NCI-H510A (cell line): Measurements from ENCODE around the gene PYHIN1.
A peak's percentile ranks its signal among the peaks of the same experiment; 100 is the strongest.

Experiments
- DNase-seq: peaks from one replicate; lab custom pipeline; 2025; lab: John Stamatoyannopoulos, UW

Gene PYHIN1

DNA sequence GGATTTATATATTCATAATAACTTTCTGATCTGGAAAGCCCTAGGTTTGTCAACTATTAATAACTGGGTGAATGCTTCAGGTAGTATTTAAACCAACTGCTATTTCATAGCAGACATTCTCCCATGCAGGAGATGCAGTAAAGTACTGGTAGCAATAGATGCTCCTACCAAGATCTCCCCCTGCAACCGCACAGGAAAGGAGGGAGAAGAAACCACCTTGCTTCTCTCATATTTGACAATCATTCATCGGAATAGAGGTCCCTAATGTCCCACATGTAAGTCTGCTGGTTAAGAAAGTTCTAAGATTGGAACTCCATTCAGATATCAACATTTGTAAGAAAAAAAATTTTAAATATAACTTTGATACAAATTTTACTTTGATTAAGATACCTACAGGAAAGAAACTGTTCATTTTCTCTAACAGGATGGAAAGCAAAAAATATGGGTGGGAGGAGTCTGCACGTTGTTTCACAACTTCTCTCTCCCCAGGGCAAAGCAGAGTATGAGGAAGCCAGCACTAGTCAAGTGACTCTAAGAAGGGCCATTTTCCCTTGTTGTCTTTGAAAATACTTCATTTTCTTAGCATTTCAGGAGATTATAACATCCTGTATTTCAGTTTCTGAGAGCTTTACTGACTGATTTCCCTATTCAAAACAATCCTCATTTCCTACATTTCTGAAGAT is at the start of gene PYHIN1:
Gene PYHIN1 (plus strand): TSS at position 498 of the 683 bp plus-strand sequence. CDS start 5,359 bp downstream, outside the sequence.
- no peak for DNase-seq

- DNase-seq = no peak
Measured at GRCh38 chr1:158893654-158894053, 37.7 kb upstream of the PYHIN1 start.

GRCh38 chr1:158898722-158899121 is 32.6 kb upstream of the PYHIN1 start:
- DNase-seq = no peak

GRCh38 chr1:158901623-158902022 is 29.7 kb upstream of the PYHIN1 start:
- DNase-seq = no peak

- DNase-seq = no peak
Measured at GRCh38 chr1:158916085-158916484, 15.3 kb upstream of the PYHIN1 start.

DNA sequence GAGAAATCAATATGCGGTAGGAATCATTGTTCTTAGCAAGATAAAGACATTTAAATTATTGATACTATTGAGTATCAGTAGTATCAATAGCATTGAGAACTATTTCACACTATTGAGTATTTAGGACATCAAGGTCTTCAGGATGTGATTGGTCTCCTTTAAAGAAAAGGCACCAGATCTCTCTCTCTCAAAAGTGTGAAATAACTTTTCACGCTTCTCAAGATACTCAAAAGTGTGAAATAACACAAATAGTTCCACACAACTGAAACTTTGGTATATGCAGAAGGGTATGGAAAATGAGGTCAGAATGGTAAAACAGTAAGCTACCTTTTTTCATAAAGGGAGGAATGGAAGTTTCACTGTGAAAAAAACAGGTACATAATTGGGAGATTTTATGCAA is 6.7 kb upstream of the PYHIN1 start:
- DNase-seq = no peak

DNA sequence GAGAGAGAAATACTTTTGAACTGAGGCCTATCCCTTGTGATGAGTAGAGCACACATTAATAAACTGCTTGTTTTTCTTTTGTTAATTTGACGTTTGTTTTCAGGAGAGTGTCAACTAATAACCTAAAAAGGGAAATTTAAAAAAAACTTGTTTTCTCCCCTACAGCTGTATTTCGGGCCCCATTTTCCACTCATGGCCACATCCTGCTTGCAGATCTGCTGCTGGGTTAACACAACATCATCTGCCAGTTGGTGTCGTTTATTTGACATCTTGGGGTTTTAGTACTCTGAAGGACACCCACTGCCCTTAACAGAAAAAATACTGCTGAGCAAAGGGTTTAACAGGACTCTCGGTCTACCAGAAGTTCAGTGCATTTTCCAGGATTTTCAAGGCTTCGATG is 848 bp upstream of the PYHIN1 start:
- no peak for DNase-seq

DNA sequence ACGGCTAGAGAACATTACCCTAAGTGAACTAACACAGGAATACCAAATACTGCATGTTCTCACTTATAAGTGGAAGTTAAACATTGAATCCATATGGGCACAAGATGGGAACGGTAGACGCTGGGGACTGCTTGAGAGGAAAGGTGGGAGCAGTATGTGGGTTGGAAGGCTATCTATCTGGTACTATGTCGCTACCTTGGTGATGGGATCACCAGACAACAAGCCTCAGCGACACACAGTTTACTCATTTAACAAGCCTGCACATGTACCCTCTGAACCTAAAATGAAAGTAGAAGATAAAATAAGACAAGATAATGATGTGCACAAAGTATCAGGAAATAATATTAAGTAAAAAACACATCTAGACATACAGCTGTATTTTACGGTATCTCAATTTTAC is 819 bp downstream of the PYHIN1 start:
- DNase-seq = no peak

DNA sequence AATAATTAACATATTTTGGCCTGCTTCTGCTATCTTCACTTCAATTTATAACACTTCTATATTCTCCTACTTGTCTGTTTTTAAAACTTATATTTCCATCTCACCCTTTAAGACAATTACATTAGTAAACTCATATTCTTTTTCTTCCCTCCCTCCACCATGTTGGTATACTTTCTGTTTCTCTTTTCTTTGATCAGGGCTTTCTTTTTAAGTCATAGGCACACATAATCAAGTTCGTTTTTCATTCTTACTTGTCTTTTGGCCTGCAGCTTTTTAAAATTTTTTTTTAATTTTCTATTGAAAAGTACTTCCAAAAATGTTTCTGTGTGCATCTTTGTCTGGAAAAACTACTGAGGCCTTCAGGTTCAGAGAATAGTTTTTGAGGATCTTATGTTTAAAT is 2.3 kb downstream of the PYHIN1 start:
- no peak for DNase-seq

- no peak for DNase-seq
Measured at GRCh38 chr1:158939180-158939579, 7.8 kb downstream of the PYHIN1 start.

- no peak for DNase-seq
Measured at GRCh38 chr1:158941317-158941716, 10.0 kb downstream of the PYHIN1 start.

- no peak for DNase-seq
Measured at GRCh38 chr1:158942490-158942889, 11.1 kb downstream of the PYHIN1 start.

DNA sequence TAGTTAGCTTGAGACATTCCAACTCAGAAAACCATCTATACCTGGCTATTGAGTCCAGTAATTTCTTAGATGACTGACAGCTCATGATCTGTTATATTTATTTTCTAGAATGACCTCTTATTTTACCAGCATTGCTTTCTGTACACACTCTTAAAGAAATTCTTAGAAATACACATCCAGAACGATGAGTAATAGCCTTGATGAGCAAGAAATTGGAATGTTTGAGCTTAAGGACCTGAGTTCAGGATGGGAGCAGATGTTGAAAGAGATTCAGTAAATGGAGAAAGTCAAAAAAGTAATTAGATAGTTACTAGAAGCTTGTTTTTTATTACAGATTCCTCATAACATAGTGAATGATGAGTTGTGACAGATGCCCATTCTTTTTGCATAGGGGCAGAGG is 11.7 kb downstream of the PYHIN1 start:
- no peak for DNase-seq

GRCh38 chr1:158945061-158945460 is 13.7 kb downstream of the PYHIN1 start:
- DNase-seq = no peak

DNA sequence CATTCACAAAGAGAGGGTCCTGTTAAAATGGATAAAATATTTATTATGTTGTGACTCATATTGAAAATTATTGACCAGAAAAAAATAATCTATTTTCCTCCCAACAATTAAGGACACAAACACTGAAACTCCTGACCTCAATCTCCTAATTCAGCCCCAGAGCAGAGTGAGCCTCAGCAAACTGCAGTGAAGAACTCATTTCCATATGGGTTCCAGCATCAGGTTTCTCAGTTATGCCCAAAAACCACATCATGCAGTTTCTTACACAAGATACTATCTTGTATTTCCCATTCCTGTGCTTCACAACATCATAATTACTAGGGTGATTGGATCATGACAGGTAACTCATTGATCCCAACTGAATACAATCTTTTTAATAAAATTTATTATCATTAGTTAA is 15.4 kb downstream of the PYHIN1 start:
- no peak for DNase-seq

GRCh38 chr1:158951956-158952355 is 20.6 kb downstream of the PYHIN1 start:
- DNase-seq = peak; percentile 62

GRCh38 chr1:158952416-158952815 is 21.1 kb downstream of the PYHIN1 start:
- no peak for DNase-seq

GRCh38 chr1:158961178-158961577 is 29.8 kb downstream of the PYHIN1 start:
- DNase-seq = no peak

DNA sequence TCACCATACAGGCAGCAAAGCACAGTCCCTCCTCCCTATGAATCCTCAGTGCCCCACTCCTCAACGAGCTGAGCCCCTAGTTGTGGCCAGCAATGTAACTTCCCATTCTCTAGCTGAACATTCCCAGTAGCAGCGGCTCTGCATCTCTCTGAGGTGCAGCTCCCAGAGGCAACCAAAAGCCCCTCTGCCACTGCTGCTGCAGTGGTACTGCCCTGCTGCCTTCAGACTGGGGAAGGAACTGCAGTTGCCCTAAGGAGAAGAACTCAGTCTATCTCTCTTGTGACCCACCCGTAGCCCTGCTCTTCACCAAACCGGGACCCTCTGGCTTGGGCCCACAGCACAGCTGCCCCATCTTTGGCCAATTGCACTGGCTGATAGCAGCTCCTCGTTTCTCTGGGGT is 31.6 kb downstream of the PYHIN1 start:
- DNase-seq = no peak

DNA sequence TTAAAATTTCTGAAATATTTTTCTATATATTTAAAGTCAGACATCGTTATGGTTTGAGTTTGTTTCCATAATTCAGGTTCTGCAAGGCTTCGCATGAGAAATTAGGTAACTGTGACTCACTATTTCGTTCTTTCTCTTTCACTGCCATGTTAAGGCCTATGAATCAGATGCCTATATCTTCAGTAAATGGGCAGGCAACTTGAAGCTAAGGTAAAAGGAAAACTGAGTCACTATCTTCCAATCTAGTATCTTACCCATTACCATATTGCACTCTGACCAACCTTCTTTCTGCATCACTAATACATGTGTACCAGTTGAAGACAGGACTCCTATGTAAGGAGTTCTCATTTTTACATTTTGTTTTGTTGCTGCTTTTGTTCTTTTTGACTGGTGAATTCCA is 37.8 kb downstream of the PYHIN1 start:
- no peak for DNase-seq

DNA sequence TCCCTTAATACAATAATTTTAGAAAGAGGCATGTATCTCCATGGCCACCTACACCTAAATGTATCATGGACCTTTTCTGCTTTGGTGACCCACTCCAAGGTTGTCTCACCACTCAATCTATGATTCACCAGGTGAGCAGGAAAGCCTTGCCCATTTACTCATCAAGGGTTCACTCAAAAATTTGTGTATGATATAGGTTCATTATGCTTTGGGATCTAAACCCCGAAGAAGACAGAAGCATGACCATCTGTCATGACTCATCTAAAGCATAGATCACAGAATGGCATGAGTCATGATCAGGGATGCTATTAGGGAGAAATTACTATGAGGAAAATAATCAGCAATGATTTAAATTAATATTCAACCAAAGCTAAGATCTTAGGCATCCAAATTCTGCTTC is 38.5 kb downstream of the PYHIN1 start:
- no peak for DNase-seq

GRCh38 chr1:158972841-158973240 is 41.5 kb downstream of the PYHIN1 start:
- DNase-seq = no peak

GRCh38 chr1:158976219-158976618 is 44.9 kb downstream of the PYHIN1 start:
- DNase-seq = no peak

DNA sequence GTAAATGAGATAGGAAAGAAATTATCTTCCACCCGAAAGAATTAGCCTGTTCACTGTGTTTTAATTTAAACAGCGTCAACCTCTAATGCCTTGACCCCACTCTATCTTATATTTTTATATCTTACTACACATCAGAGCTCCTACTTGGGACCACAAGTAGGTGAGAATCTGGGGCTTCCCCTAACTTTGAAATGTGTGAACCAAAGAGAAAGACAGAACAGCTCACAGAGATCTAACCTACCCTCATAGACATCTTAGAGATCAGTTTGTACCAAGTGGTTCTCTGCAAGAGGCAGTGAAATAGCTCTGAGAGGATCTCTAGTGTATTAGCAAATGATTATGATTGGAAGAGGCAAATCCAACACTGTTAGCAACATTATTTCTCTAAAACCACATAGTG is 47.4 kb downstream of the PYHIN1 start:
- DNase-seq = no peak
